SK-N-SH treated with all-trans-retinoic acid at 6 μM for 48 hours (cell line): ENCODE results near the gene TTC32.

Source experiments
- ATAC-seq: fragments of 200-7000 bp; cut with Tn5 transposase; 3 replicates; pipeline ENCODE4 v1.9.1; 2020; ENCODE audit warnings: mild to moderate bottlenecking, moderate library complexity
- ARNTL ChIP-seq: fragments of 450-650 bp; formaldehyde crosslinking; IDR thresholded peaks from 2 replicates; pipeline ENCODE4 v1.5.0; 2020; ENCODE audit warnings: low read depth, mild to moderate bottlenecking, moderate library complexity, borderline replicate concordance
- CSDC2 ChIP-seq: fragments of 250-450 bp; sonication (Bioruptor Pico); IDR thresholded peaks from 2 replicates; pipeline ENCODE4 v1.5.0; 2020; ENCODE audit warnings: mild to moderate bottlenecking, moderate library complexity
- ESRRG ChIP-seq: fragments of 250-450 bp; sonication (Bioruptor Pico); IDR thresholded peaks from 2 replicates; pipeline ENCODE4 v1.6.1; 2021; ENCODE audit warnings: mild to moderate bottlenecking
- GLIS3 ChIP-seq: fragments of 250-450 bp; sonication (Bioruptor Pico); IDR thresholded peaks from 2 replicates; pipeline ENCODE4 v1.5.0; 2020; ENCODE audit warnings: mild to moderate bottlenecking, moderate library complexity
- ISL1 ChIP-seq: fragments of 250-450 bp; sonication (Bioruptor Pico); IDR thresholded peaks from 2 replicates; pipeline ENCODE4 v2.1.2; 2022; ENCODE audit warnings: mild to moderate bottlenecking, moderate library complexity
- OSR1 ChIP-seq: fragments of 250-450 bp; sonication (Bioruptor Pico); IDR thresholded peaks from 2 replicates; pipeline ENCODE4 v1.8.0; 2022; ENCODE audit warnings: moderate library complexity, mild to moderate bottlenecking, inconsistent platforms
- PPARA ChIP-seq: fragments of 250-450 bp; sonication (Bioruptor Pico); IDR thresholded peaks from 2 replicates; pipeline ENCODE4 v1.5.0; 2020; ENCODE audit warnings: mild to moderate bottlenecking, borderline replicate concordance
- RARB ChIP-seq: fragments of 250-450 bp; sonication (Bioruptor Pico); IDR thresholded peaks from 2 replicates; pipeline ENCODE4 v1.8.0; 2021; ENCODE audit warnings: mild to moderate bottlenecking, moderate library complexity
- SNAI2 ChIP-seq: fragments of 250-450 bp; sonication (Bioruptor Pico); IDR thresholded peaks from 2 replicates; pipeline ENCODE4 v1.5.0; 2020; ENCODE audit warnings: mild to moderate bottlenecking, moderate library complexity
- TOX ChIP-seq: fragments of 250-450 bp; sonication (Bioruptor Pico); IDR thresholded peaks from 2 replicates; pipeline ENCODE4 v1.8.0; 2021; ENCODE audit warnings: mild to moderate bottlenecking, moderate library complexity, borderline replicate concordance
- ZC3H10 ChIP-seq: fragments of 250-450 bp; sonication (Bioruptor Pico); IDR thresholded peaks from 2 replicates; pipeline ENCODE4 v1.5.1; 2021; ENCODE audit warnings: mild to moderate bottlenecking, moderate library complexity
- ZFP3 ChIP-seq: fragments of 250-450 bp; sonication (Bioruptor Pico); IDR thresholded peaks from 2 replicates; pipeline ENCODE4 v1.5.0; 2020; ENCODE audit warnings: mild to moderate bottlenecking, moderate library complexity
- ZFP30 ChIP-seq: fragments of 450-650 bp; formaldehyde crosslinking; IDR thresholded peaks from 2 replicates; pipeline ENCODE4 v1.5.0; 2022; ENCODE audit warnings: mild to moderate bottlenecking, moderate library complexity
- ZNF565 ChIP-seq: fragments of 450-650 bp; formaldehyde crosslinking; conservative IDR thresholded peaks from 2 replicates; pipeline ENCODE4 v1.5.0; 2020; ENCODE audit warnings: low read depth, mild to moderate bottlenecking, moderate library complexity
- ZNF70 ChIP-seq: fragments of 450-650 bp; formaldehyde crosslinking; IDR thresholded peaks from 2 replicates; pipeline ENCODE4 v1.5.0; 2020; ENCODE audit warnings: mild to moderate bottlenecking, moderate library complexity
- TF ChIP-seq, protein P1 (sequence below): fragments of 250-450 bp; sonication (Bioruptor Pico); IDR thresholded peaks from 2 replicates; pipeline ENCODE4 v1.8.0; 2021; ENCODE audit warnings: low read depth, mild to moderate bottlenecking, moderate library complexity, borderline replicate concordance
- TF ChIP-seq, protein P2 (sequence below): fragments of 250-450 bp; sonication (Bioruptor Pico); IDR thresholded peaks from 2 replicates; pipeline ENCODE4 v1.8.0; 2020; ENCODE audit warnings: mild to moderate bottlenecking, moderate library complexity, borderline replicate concordance
- TF ChIP-seq, protein P3 (sequence below): fragments of 250-450 bp; sonication (Bioruptor Pico); IDR thresholded peaks from 2 replicates; pipeline ENCODE4 v1.5.0; 2020; ENCODE audit warnings: mild to moderate bottlenecking, moderate library complexity
- TF ChIP-seq, protein P4 (sequence below): fragments of 250-450 bp; sonication (Bioruptor Pico); IDR thresholded peaks from 2 replicates; pipeline ENCODE4 v1.5.1; 2020; ENCODE audit warnings: low read depth, mild to moderate bottlenecking, moderate library complexity
- TF ChIP-seq, protein P5 (sequence below): fragments of 250-450 bp; sonication (Bioruptor Pico); IDR thresholded peaks from 2 replicates; pipeline ENCODE4 v1.5.1; 2021; ENCODE audit warnings: mild to moderate bottlenecking, moderate library complexity

The TTC32 gene

DNA sequence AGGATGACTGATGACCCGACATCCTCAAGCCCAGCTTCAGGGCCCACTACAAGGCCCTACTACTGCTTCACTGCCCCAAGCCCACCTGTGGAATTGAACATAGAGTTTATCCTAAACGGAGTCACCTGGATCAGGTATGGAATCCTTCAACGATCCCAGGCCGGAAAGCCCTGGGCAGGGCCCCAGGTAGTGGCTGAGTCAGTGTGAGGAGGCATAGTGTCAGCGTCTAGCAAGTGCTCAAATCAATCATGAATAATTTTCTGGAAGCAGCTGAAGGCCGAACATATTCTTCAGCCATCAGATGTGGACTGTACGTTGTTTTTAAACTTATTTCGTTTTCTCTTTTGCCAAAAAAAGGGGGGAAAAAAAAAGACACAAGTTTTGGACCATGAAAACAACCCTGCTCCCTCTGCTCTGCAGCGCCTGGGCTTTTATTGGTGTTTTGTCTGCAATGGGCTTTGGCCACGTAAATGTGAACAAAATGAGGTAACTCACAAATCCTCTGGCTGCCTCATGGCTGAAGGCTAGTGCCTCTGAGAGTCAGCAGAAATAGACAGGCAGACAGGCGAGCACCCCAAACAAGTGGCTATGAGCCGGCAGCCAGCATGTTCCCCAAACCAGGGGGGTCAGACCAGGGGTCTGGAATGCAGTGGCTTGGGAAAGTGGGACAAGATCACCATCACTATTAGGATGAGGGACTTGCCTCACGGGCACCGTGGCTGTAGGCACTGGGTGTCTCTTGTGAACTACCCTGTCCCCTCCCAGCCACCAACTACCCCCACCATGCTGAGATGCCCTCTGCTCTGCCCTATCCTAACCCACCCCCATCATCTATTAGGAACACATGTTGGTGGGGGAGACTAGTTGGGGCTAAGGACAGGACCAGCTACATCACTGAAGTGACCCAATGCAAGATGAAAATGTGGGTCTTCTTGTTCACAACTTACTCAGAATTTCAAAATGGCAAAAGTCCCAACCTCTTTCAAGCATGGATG lies 51.4 kb downstream of the TTC32 start:
- TF ChIP-seq CSDC2 (CRISPR knock-in tag) (no peak), ARNTL (CRISPR knock-in tag) (no peak), ZNF565 (CRISPR knock-in tag) (no peak), ZC3H10 (no peak), TOX (CRISPR knock-in tag) (no peak), ZNF70 (CRISPR knock-in tag) (no peak), ESRRG (CRISPR knock-in tag) (no peak), PPARA (CRISPR knock-in tag) (no peak), ZFP30 (no peak), OSR1 (CRISPR knock-in tag) (no peak), GLIS3 (CRISPR knock-in tag) (no peak), ISL1 (CRISPR knock-in tag) (no peak), RARB (CRISPR knock-in tag) (no peak), ZFP3 (CRISPR knock-in tag) (no peak), SNAI2 (CRISPR knock-in tag) (no peak)
- TF ChIP-seq, protein P1, sequence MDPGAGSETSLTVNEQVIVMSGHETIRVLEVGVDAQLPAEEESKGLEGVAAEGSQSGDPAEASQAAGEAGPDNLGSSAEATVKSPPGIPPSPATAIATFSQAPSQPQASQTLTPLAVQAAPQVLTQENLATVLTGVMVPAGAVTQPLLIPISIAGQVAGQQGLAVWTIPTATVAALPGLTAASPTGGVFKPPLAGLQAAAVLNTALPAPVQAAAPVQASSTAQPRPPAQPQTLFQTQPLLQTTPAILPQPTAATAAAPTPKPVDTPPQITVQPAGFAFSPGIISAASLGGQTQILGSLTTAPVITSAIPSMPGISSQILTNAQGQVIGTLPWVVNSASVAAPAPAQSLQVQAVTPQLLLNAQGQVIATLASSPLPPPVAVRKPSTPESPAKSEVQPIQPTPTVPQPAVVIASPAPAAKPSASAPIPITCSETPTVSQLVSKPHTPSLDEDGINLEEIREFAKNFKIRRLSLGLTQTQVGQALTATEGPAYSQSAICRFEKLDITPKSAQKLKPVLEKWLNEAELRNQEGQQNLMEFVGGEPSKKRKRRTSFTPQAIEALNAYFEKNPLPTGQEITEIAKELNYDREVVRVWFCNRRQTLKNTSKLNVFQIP (CRISPR knock-in tag): no peak
- TF ChIP-seq, protein P2, sequence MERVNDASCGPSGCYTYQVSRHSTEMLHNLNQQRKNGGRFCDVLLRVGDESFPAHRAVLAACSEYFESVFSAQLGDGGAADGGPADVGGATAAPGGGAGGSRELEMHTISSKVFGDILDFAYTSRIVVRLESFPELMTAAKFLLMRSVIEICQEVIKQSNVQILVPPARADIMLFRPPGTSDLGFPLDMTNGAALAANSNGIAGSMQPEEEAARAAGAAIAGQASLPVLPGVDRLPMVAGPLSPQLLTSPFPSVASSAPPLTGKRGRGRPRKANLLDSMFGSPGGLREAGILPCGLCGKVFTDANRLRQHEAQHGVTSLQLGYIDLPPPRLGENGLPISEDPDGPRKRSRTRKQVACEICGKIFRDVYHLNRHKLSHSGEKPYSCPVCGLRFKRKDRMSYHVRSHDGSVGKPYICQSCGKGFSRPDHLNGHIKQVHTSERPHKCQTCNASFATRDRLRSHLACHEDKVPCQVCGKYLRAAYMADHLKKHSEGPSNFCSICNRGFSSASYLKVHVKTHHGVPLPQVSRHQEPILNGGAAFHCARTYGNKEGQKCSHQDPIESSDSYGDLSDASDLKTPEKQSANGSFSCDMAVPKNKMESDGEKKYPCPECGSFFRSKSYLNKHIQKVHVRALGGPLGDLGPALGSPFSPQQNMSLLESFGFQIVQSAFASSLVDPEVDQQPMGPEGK (CRISPR knock-in tag): no peak
- TF ChIP-seq, protein P3, sequence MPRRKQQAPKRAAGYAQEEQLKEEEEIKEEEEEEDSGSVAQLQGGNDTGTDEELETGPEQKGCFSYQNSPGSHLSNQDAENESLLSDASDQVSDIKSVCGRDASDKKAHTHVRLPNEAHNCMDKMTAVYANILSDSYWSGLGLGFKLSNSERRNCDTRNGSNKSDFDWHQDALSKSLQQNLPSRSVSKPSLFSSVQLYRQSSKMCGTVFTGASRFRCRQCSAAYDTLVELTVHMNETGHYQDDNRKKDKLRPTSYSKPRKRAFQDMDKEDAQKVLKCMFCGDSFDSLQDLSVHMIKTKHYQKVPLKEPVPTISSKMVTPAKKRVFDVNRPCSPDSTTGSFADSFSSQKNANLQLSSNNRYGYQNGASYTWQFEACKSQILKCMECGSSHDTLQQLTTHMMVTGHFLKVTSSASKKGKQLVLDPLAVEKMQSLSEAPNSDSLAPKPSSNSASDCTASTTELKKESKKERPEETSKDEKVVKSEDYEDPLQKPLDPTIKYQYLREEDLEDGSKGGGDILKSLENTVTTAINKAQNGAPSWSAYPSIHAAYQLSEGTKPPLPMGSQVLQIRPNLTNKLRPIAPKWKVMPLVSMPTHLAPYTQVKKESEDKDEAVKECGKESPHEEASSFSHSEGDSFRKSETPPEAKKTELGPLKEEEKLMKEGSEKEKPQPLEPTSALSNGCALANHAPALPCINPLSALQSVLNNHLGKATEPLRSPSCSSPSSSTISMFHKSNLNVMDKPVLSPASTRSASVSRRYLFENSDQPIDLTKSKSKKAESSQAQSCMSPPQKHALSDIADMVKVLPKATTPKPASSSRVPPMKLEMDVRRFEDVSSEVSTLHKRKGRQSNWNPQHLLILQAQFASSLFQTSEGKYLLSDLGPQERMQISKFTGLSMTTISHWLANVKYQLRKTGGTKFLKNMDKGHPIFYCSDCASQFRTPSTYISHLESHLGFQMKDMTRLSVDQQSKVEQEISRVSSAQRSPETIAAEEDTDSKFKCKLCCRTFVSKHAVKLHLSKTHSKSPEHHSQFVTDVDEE (CRISPR knock-in tag): no peak
- TF ChIP-seq, protein P4, sequence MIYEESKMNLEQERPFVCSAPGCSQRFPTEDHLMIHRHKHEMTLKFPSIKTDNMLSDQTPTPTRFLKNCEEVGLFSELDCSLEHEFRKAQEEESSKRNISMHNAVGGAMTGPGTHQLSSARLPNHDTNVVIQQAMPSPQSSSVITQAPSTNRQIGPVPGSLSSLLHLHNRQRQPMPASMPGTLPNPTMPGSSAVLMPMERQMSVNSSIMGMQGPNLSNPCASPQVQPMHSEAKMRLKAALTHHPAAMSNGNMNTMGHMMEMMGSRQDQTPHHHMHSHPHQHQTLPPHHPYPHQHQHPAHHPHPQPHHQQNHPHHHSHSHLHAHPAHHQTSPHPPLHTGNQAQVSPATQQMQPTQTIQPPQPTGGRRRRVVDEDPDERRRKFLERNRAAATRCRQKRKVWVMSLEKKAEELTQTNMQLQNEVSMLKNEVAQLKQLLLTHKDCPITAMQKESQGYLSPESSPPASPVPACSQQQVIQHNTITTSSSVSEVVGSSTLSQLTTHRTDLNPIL (CRISPR knock-in tag): no peak
- TF ChIP-seq, protein P5, sequence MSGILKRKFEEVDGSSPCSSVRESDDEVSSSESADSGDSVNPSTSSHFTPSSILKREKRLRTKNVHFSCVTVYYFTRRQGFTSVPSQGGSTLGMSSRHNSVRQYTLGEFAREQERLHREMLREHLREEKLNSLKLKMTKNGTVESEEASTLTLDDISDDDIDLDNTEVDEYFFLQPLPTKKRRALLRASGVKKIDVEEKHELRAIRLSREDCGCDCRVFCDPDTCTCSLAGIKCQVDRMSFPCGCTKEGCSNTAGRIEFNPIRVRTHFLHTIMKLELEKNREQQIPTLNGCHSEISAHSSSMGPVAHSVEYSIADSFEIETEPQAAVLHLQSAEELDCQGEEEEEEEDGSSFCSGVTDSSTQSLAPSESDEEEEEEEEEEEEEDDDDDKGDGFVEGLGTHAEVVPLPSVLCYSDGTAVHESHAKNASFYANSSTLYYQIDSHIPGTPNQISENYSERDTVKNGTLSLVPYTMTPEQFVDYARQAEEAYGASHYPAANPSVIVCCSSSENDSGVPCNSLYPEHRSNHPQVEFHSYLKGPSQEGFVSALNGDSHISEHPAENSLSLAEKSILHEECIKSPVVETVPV (CRISPR knock-in tag): no peak
- no peak for ATAC-seq

DNA sequence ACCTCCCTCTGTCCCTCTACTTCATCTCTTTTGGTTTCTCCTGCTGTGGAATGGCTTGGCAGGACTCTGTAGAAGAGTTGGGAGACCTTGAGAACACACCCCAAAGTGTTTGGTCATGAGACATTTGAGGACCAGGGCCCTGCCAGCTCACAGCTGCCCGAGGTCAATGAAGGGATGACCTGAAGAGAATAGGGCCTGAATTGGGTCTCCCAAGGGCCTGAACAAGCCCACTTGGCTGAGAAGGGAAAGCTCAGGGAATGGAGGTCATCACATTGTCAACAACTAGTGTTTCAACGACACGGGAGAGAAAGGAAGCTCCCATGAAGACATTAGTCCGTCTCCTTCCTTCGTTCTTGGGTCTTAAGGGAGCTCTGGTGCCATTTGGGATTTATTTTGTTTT lies 52.8 kb downstream of the TTC32 start:
- TF ChIP-seq, protein P1 (CRISPR knock-in tag): no peak
- TF ChIP-seq TOX (CRISPR knock-in tag): no peak
- ATAC-seq: no peak
